Pancreas (tissue), 10 donors: ENCODE results near the gene RPS6KA3. TPM values are rescaled to one million over a fixed set of nuclear protein-coding genes. Genes with fewer than 3 reads are reported as not detected.
A peak's percentile ranks its signal among the peaks of the same experiment; 100 is the strongest.

Experiments used
- ATAC-seq, 4 donors: fragments of 200-7000 bp; cut with Tn5 transposase; one replicate each; pipeline versions ENCODE4 v1.8.0 to v1.9.1; 2020; ENCODE audit warnings: mild to moderate bottlenecking in 4 of 4, moderate library complexity in 4 of 4
- DNase-seq, 6 donors: peaks; one replicate each; pipeline ENCODE4 v3.0.0-alpha.2; 2020
- FAIRE-seq: peaks from 2 replicates; lab custom pipeline; 2012; peaks lifted over from hg19 to GRCh38; lab: Jason Lieb, UNC
- H3K27ac ChIP-seq, 4 donors: fragments of 200-600 bp; sonication (generic); 1 replicate in 3 of 4; 2 replicates in 1 of 4; pipeline versions ENCODE4 v1.5.0 to v1.8.0; 2020
- H3K27me3 ChIP-seq, 4 donors: fragments of 200-600 bp; one replicate each; pipeline ENCODE4 v1.8.0; 2021
- H3K36me3 ChIP-seq, 3 donors: fragments of 200-600 bp; sonication (generic) in 1 of 3; one replicate each; pipeline versions ENCODE4 v1.5.0 to v1.8.0; 2020 to 2021
- H3K4me1 ChIP-seq, 3 donors: fragments of 200-600 bp; one replicate each; pipeline ENCODE4 v1.8.0; 2021
- H3K4me3 ChIP-seq, 4 donors: fragments of 200-600 bp; sonication (generic) in 2 of 4; one replicate each; pipeline versions ENCODE4 v1.5.0 to v1.8.0; 2020 to 2021
- H3K9me3 ChIP-seq, 4 donors: fragments of 200-600 bp; one replicate each; pipeline ENCODE4 v1.8.0; 2021
- CTCF ChIP-seq, 4 donors: fragments of 200-600 bp; sonication (generic) in 3 of 4; IDR thresholded peaks; one replicate each; pipeline versions ENCODE4 v1.5.0 to v1.8.0; 2021; ENCODE audit warnings: antibody characterized with exemption in 4 of 4
- WGBS, 2 donors: extraction: QIAGEN DNeasy Blood & Tissue Kit; methylation state at CpG; one replicate each; pipeline ENCODE4 v1.1.7; 2013; 5-methylcytosine and 5-hydroxymethylcytosine counted together
- intact Hi-C, 3 donors: fragments of 100-400 bp; cut with DNase I; formaldehyde crosslinking; loops; one replicate each; pipeline versions ENCODE4 v1.11.1 to v1.14.2; 2022
- polyA plus RNA-seq, 2 donors: library from polyadenylated mRNA; stranded (reverse); fragments of 200-250 nt; gene quantifications; one replicate each; pipeline ENCODE4 v1.2.3, GENCODE V29; 2013
- total RNA-seq, 6 donors: library from RNA; stranded (reverse); fragmentation: NEBNext Ultra II Directional in 4 of 6; extraction: Animal tissue kit (Norgen Biotek cat#: 25700) in 4 of 6; gene quantifications; one replicate each; pipeline versions ENCODE4 v1.2.1 to v1.2.4, GENCODE V29; 2021 to 2023
- donor health status: healthy with polysubstance abuse.
- donor health status: DM: no; HTN: no; CAD: no; lungs with moderate emphysema.
- donor health status: DM: no; HTN: no; CAD: no.
- donor health status: control.
- donor health status: control.
- donor health status: Bipolar disorder and iron deficiency.
- donor health status: DM: yes; HTN: yes; CAD: no.
- donor health status: DM: no; HTN: no; CAD: no.
- donor health status: DM: no; HTN: no; CAD: no.
- donor health status: DM: yes; HTN: yes; CAD: no.

Gene RPS6KA3
- total and polyA plus RNA-seq, 8 donors, result 4.8 to 29.8 (median 15.6) TPM

GRCh38 chrX:20159797-20160385 lies 106.8 kb downstream of the RPS6KA3 start:
- no peak for FAIRE-seq
- no peak for TF ChIP-seq CTCF (IDR thresholded peaks at IDR 0.05)
- WGBS, 2 donors, result 73 to 92% methylated on average over 4 of the region's 4 CpGs

GRCh38 chrX:20151689-20152088 lies 115.0 kb downstream of the RPS6KA3 start:
- TF ChIP-seq CTCF (IDR thresholded peaks at IDR 0.05), result no peak
- Histone ChIP-seq H3K9me3 (no peaks in the 10 kb centered on the region), H3K36me3 (peaks cover 0 to 6% (median 3%) of the 10 kb centered on the region in 3 donors), H3K27ac (no peak overlapping the region), H3K4me3 (no peak overlapping the region), H3K4me1 (no peaks in the 10 kb centered on the region), H3K27me3 (peaks cover 0 to 2% (median 0%) of the 10 kb centered on the region in 4 donors)
- ATAC-seq (no peak), DNase-seq (no peak), FAIRE-seq (no peak)
- WGBS, 2 donors, result 91 to 94% methylated on average over 3 of the region's 3 CpGs
- intact Hi-C loops, result no loop called here

More at GRCh38 chrX:20159797-20160385, 106.8 kb downstream of the RPS6KA3 start:
- intact Hi-C loops, result no loop called here
- ATAC-seq (no peak), DNase-seq (no peak)
- H3K27me3 ChIP-seq, result no peaks in the 10 kb centered on the region
- peaks cover 0 to 6% (median under 1%) of the 10 kb centered on the region in 3 donors for H3K36me3 ChIP-seq
- H3K4me3 ChIP-seq, result no peak overlapping the region
- no peaks in the 10 kb centered on the region for H3K9me3 ChIP-seq
- H3K27ac ChIP-seq, result no peak overlapping the region
- H3K4me1 ChIP-seq, result no peaks in the 10 kb centered on the region

- Histone ChIP-seq H3K4me3 (no peak overlapping the region), H3K27ac (no peak overlapping the region), H3K4me1 (no peaks in the 10 kb centered on the region), H3K36me3 (no peaks in the 10 kb centered on the region), H3K9me3 (no peaks in the 10 kb centered on the region), H3K27me3 (peaks cover 0 to 2% (median 0%) of the 10 kb centered on the region in 4 donors)
- ATAC-seq (no peak), DNase-seq (no peak), FAIRE-seq (no peak)
- 84 to 91% methylated on average over 2 of the region's 2 CpGs for WGBS, 2 donors
- TF ChIP-seq CTCF (IDR thresholded peaks at IDR 0.05), result no peak
- intact Hi-C loops, result no loop called here
These were observed 117.4 kb downstream of the RPS6KA3 start for GRCh38 chrX:20149326-20149725.

- H3K27ac ChIP-seq, result no peak overlapping the region
- peaks cover 0 to 2% (median 0%) of the 10 kb centered on the region in 4 donors for H3K27me3 ChIP-seq
- intact Hi-C loops, result no loop called here
- WGBS, 2 donors, result 78 to 95% methylated on average over 1 of the region's 1 CpG
- DNase-seq (no peak), ATAC-seq (peak in 1 of 4 donors; percentile 35), FAIRE-seq (no peak)
- TF ChIP-seq CTCF (IDR thresholded peaks at IDR 0.05), result no peak
- no peaks in the 10 kb centered on the region for H3K36me3 ChIP-seq
- H3K9me3 ChIP-seq, result no peaks in the 10 kb centered on the region
- H3K4me3 ChIP-seq, result no peak overlapping the region
- no peaks in the 10 kb centered on the region for H3K4me1 ChIP-seq
These were observed 119.1 kb downstream of the RPS6KA3 start for GRCh38 chrX:20147561-20147960.

- Histone ChIP-seq H3K4me3 (no peak overlapping the region), H3K27ac (no peak overlapping the region), H3K9me3 (no peaks in the 10 kb centered on the region), H3K4me1 (peaks cover 0 to 7% (median 7%) of the 10 kb centered on the region in 3 donors), H3K27me3 (no peaks in the 10 kb centered on the region), H3K36me3 (no peaks in the 10 kb centered on the region)
- FAIRE-seq, result no peak
- intact Hi-C loops, result no loop called here
- 81 to 83% methylated on average over 3 of the region's 3 CpGs for WGBS, 2 donors
- no peak for TF ChIP-seq CTCF (IDR thresholded peaks at IDR 0.05)
- DNase-seq, result no peak
- ATAC-seq, result no peak
These were observed 122.2 kb downstream of the RPS6KA3 start for GRCh38 chrX:20144491-20144890.
